HEK293 (cell line): ENCODE data around the gene IQGAP3.

Experiments
- CTCF ChIA-PET: fragments of 350-600 bp; formaldehyde crosslinking; extraction: SDS; loops from one replicate; lab custom pipeline; 2021; ENCODE audit warnings: antibody characterized with exemption; lab: Yijun Ruan, JAX
- POLR2A ChIA-PET: fragments of 300-600 bp; formaldehyde crosslinking; extraction: SDS; loops from one replicate; lab custom pipeline; 2020; ENCODE audit warnings: antibody characterized with exemption, inconsistent platforms; lab: Yijun Ruan, JAX
- H3K27ac ChIP-seq: fragments of 200-500 bp; sonication (Bioruptor generic); 2 replicates; pipeline ENCODE4 v1.5.1; 2014; ENCODE audit warnings: low read depth, low read length, control low read depth, inconsistent platforms; ENCODE audit errors: extremely low read depth
- H3K36me3 ChIP-seq, 2 experiments: fragments of 200-500 bp in 1 of 2; sonication (Bioruptor generic) in 1 of 2; 1 replicate in 1 of 2; 2 replicates in 1 of 2; pipeline ENCODE4 v1.5.1; 2014 to 2017; ENCODE audit warnings: inconsistent platforms in 2 of 2, low read length in 2 of 2; ENCODE audit not compliant: control insufficient read depth in 2 of 2, insufficient read depth in 1 of 2
- H3K4me1 ChIP-seq: fragments of 200-500 bp; sonication (Bioruptor generic); 2 replicates; pipeline ENCODE4 v1.5.1; 2014; ENCODE audit warnings: mild to moderate bottlenecking, low read length, inconsistent platforms; ENCODE audit not compliant: control insufficient read depth, insufficient read depth
- H3K4me3 ChIP-seq: 2 replicates; pipeline ENCODE4 v1.5.1; 2011; ENCODE audit warnings: low read depth, mild to moderate bottlenecking, control low read depth, low read length, moderate library complexity
- H3K9me3 ChIP-seq: fragments of 200-500 bp; sonication (Bioruptor generic); 2 replicates; pipeline ENCODE4 v1.5.1; 2014; ENCODE audit warnings: low read depth, low read length, inconsistent platforms; ENCODE audit not compliant: control insufficient read depth, insufficient read depth
- HOXD13 ChIP-seq: sonication (generic); formaldehyde crosslinking; IDR thresholded peaks from 2 replicates; pipeline ENCODE4 v1.8.0; 2022; ENCODE audit warnings: missing genetic modification reagents, borderline replicate concordance
- SP3 ChIP-seq: fragments of 450-650 bp; formaldehyde crosslinking; IDR thresholded peaks from 2 replicates; pipeline ENCODE4 v1.5.1; 2016; ENCODE audit warnings: missing biosample characterization, missing genetic modification characterization
- TRIM28 ChIP-seq: IDR thresholded peaks from 2 replicates; pipeline ENCODE4 v1.6.1; 2011; ENCODE audit warnings: low read length, control low read depth, borderline replicate concordance
- ZBTB1 ChIP-seq: fragments of 450-650 bp; formaldehyde crosslinking; IDR thresholded peaks from 2 replicates; pipeline ENCODE4 v1.5.1; 2016; ENCODE audit warnings: missing biosample characterization, missing genetic modification characterization
- ZNF10 ChIP-seq: fragments of 450-650 bp; formaldehyde crosslinking; IDR thresholded peaks from 2 replicates; pipeline ENCODE4 v1.5.1; 2017; ENCODE audit warnings: missing biosample characterization, missing genetic modification characterization
- ZNF16 ChIP-seq: fragments of 450-650 bp; formaldehyde crosslinking; IDR thresholded peaks from 2 replicates; pipeline ENCODE4 v1.5.1; 2016; ENCODE audit warnings: low read depth, missing biosample characterization, missing genetic modification characterization
- ZNF202 ChIP-seq: fragments of 450-650 bp; formaldehyde crosslinking; IDR thresholded peaks from 2 replicates; pipeline ENCODE4 v1.5.1; 2016; ENCODE audit warnings: missing biosample characterization, missing genetic modification characterization, borderline replicate concordance
- ZNF585B ChIP-seq: fragments of 450-650 bp; formaldehyde crosslinking; IDR thresholded peaks from 2 replicates; pipeline ENCODE4 v1.5.1; 2016; ENCODE audit warnings: missing biosample characterization, missing genetic modification characterization
- ZNF596 ChIP-seq: fragments of 450-650 bp; IDR thresholded peaks from 2 replicates; pipeline ENCODE4 v1.5.0; 2018; ENCODE audit warnings: missing biosample characterization, mild to moderate bottlenecking, missing genetic modification characterization, moderate library complexity
- ZNF626 ChIP-seq: fragments of 450-650 bp; sonication (Bioruptor Pico); formaldehyde crosslinking; IDR thresholded peaks from 2 replicates; pipeline ENCODE4 v1.5.1; 2018; ENCODE audit warnings: missing biosample characterization, missing genetic modification characterization, inconsistent platforms
- ZNF664 ChIP-seq: fragments of 450-650 bp; formaldehyde crosslinking; IDR thresholded peaks from 2 replicates; pipeline ENCODE4 v1.5.1; 2016; ENCODE audit warnings: missing biosample characterization, missing genetic modification characterization
- ZNF785 ChIP-seq: fragments of 450-650 bp; formaldehyde crosslinking; IDR thresholded peaks from 2 replicates; pipeline ENCODE4 v1.5.1; 2016; ENCODE audit warnings: missing biosample characterization, missing genetic modification characterization
- TF ChIP-seq, protein P1 (sequence below): fragments of 450-650 bp; formaldehyde crosslinking; IDR thresholded peaks from 2 replicates; pipeline ENCODE4 v1.5.1; 2016; ENCODE audit warnings: missing biosample characterization, missing genetic modification characterization
- TF ChIP-seq, protein P2 (sequence below): fragments of 450-650 bp; formaldehyde crosslinking; IDR thresholded peaks from 2 replicates; pipeline ENCODE4 v1.5.1; 2016; ENCODE audit warnings: missing biosample characterization, missing genetic modification characterization, low read depth
- TF ChIP-seq, protein P3 (sequence below): fragments of 450-650 bp; formaldehyde crosslinking; IDR thresholded peaks from 2 replicates; pipeline ENCODE4 v1.5.1; 2016; ENCODE audit warnings: missing biosample characterization, missing genetic modification characterization
- TF ChIP-seq, protein P4 (sequence below): fragments of 450-650 bp; formaldehyde crosslinking; IDR thresholded peaks from 2 replicates; pipeline ENCODE4 v1.5.1; 2016; ENCODE audit warnings: missing biosample characterization, missing genetic modification characterization
- TF ChIP-seq, protein P5 (sequence below): fragments of 450-650 bp; formaldehyde crosslinking; conservative IDR thresholded peaks from 2 replicates; pipeline ENCODE4 v1.5.1; 2016; ENCODE audit warnings: low read depth, missing biosample characterization, missing genetic modification characterization
- TF ChIP-seq, protein P6 (sequence below): fragments of 450-650 bp; formaldehyde crosslinking; IDR thresholded peaks from 2 replicates; pipeline ENCODE4 v1.5.1; 2016; ENCODE audit warnings: missing biosample characterization, missing genetic modification characterization
- TF ChIP-seq, protein P7 (sequence below): fragments of 450-650 bp; formaldehyde crosslinking; IDR thresholded peaks from 2 replicates; pipeline ENCODE4 v1.5.1; 2017; ENCODE audit warnings: missing biosample characterization, missing genetic modification characterization

The IQGAP3 gene

DNA sequence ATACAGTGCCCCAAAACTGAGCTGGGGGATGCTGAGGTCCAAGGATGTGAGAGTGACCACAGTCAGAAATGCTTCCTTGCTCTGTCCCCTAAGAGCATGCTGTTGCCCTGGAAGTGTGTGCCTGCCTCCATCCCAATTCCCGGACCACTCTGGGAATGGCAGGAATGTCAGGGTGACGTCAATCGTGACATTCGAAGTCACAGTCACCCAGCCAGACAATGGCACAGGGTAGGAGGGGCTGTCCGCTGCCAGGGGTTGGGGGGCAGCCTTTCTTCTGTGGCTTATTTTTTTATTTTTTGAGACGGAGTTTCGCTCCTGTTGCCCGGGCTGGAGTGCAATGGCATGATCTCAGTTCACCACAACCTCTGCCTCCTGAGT, 94.1 kb downstream of the IQGAP3 start (continued):
- TF ChIP-seq HOXD13 (CRISPR knock-in tag) (no peak), ZBTB1 (tag by site-specific recombination) (no peak), TRIM28 (no peak), ZNF596 (no peak), ZNF16 (no peak), ZNF585B (tag by site-specific recombination) (no peak), ZNF626 (tag by site-specific recombination) (no peak), ZNF785 (tag by site-specific recombination) (no peak)
- TF ChIP-seq, protein P1, sequence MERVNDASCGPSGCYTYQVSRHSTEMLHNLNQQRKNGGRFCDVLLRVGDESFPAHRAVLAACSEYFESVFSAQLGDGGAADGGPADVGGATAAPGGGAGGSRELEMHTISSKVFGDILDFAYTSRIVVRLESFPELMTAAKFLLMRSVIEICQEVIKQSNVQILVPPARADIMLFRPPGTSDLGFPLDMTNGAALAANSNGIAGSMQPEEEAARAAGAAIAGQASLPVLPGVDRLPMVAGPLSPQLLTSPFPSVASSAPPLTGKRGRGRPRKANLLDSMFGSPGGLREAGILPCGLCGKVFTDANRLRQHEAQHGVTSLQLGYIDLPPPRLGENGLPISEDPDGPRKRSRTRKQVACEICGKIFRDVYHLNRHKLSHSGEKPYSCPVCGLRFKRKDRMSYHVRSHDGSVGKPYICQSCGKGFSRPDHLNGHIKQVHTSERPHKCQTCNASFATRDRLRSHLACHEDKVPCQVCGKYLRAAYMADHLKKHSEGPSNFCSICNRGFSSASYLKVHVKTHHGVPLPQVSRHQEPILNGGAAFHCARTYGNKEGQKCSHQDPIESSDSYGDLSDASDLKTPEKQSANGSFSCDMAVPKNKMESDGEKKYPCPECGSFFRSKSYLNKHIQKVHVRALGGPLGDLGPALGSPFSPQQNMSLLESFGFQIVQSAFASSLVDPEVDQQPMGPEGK (tag by site-specific recombination): no peak
- TF ChIP-seq, protein P2, sequence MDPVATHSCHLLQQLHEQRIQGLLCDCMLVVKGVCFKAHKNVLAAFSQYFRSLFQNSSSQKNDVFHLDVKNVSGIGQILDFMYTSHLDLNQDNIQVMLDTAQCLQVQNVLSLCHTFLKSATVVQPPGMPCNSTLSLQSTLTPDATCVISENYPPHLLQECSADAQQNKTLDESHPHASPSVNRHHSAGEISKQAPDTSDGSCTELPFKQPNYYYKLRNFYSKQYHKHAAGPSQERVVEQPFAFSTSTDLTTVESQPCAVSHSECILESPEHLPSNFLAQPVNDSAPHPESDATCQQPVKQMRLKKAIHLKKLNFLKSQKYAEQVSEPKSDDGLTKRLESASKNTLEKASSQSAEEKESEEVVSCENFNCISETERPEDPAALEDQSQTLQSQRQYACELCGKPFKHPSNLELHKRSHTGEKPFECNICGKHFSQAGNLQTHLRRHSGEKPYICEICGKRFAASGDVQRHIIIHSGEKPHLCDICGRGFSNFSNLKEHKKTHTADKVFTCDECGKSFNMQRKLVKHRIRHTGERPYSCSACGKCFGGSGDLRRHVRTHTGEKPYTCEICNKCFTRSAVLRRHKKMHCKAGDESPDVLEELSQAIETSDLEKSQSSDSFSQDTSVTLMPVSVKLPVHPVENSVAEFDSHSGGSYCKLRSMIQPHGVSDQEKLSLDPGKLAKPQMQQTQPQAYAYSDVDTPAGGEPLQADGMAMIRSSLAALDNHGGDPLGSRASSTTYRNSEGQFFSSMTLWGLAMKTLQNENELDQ (tag by site-specific recombination): no peak
- TF ChIP-seq, protein P3, sequence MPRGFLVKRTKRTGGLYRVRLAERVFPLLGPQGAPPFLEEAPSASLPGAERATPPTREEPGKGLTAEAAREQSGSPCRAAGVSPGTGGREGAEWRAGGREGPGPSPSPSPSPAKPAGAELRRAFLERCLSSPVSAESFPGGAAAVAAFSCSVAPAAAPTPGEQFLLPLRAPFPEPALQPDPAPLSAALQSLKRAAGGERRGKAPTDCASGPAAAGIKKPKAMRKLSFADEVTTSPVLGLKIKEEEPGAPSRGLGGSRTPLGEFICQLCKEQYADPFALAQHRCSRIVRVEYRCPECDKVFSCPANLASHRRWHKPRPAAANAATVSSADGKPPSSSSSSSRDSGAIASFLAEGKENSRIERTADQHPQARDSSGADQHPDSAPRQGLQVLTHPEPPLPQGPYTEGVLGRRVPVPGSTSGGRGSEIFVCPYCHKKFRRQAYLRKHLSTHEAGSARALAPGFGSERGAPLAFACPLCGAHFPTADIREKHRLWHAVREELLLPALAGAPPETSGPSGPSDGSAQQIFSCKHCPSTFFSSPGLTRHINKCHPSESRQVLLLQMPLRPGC (tag by site-specific recombination): no peak

DNA sequence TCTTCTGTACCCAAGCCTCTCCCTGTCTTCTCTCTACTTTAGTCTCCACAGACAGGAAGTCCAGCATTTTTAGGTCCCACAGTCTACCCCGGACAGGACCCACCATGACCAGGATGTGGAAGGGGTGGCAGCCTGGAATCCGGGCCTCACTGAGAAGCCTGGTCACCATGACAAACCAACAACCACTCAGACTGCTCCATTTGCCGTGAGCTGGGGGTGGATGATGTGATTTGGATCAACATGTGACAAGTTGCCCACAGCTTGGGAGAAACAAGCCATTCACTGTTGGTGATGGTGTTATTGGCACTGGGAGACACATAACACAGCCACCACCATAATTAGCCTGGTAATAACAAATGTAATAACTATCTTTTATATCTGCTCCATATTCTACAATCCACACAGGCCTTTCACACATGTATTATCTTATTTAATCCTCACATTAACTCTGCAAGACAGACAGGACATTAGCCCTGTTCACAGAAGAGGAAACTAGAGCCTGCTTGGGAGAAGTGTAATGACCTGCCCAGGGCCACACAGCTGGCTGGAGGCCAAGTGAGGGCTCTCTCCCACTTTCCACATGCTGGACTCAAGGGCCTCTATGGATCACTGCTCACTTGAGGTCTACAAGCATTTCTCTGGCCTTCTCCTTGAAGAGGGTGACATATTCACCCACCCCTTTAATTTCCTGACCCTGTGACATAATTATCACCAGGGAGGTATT, 94.7 kb downstream of the IQGAP3 start:
- peaks cover 3 to 97% of the 10 kb centered on the region in 2 experiments; a peak in 2 of 3 replicates for H3K36me3 ChIP-seq
- ChIA-PET POLR2A (interaction anchor here (0.7 kb wide), 1 partner anchor 24 kb away, joined by 3 read pairs; no protein-coding TSS in a partner anchor), CTCF (no interaction called here)
- H3K4me3 ChIP-seq: no peak overlapping the region
- H3K4me1 ChIP-seq: no peaks in the 10 kb centered on the region
- no peak overlapping the region for H3K27ac ChIP-seq
- H3K9me3 ChIP-seq: no peaks in the 10 kb centered on the region
- TF ChIP-seq, protein P4, sequence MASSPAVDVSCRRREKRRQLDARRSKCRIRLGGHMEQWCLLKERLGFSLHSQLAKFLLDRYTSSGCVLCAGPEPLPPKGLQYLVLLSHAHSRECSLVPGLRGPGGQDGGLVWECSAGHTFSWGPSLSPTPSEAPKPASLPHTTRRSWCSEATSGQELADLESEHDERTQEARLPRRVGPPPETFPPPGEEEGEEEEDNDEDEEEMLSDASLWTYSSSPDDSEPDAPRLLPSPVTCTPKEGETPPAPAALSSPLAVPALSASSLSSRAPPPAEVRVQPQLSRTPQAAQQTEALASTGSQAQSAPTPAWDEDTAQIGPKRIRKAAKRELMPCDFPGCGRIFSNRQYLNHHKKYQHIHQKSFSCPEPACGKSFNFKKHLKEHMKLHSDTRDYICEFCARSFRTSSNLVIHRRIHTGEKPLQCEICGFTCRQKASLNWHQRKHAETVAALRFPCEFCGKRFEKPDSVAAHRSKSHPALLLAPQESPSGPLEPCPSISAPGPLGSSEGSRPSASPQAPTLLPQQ (tag by site-specific recombination): no peak
- TF ChIP-seq ZNF202 (tag by site-specific recombination) (no peak), ZNF664 (tag by site-specific recombination) (0 out of 2 replicates have a peak, but pooled peaks have one; percentile 15), SP3 (no peak), HOXD13 (CRISPR knock-in tag) (no peak), ZNF10 (tag by site-specific recombination) (no peak)
- TF ChIP-seq, protein P5, sequence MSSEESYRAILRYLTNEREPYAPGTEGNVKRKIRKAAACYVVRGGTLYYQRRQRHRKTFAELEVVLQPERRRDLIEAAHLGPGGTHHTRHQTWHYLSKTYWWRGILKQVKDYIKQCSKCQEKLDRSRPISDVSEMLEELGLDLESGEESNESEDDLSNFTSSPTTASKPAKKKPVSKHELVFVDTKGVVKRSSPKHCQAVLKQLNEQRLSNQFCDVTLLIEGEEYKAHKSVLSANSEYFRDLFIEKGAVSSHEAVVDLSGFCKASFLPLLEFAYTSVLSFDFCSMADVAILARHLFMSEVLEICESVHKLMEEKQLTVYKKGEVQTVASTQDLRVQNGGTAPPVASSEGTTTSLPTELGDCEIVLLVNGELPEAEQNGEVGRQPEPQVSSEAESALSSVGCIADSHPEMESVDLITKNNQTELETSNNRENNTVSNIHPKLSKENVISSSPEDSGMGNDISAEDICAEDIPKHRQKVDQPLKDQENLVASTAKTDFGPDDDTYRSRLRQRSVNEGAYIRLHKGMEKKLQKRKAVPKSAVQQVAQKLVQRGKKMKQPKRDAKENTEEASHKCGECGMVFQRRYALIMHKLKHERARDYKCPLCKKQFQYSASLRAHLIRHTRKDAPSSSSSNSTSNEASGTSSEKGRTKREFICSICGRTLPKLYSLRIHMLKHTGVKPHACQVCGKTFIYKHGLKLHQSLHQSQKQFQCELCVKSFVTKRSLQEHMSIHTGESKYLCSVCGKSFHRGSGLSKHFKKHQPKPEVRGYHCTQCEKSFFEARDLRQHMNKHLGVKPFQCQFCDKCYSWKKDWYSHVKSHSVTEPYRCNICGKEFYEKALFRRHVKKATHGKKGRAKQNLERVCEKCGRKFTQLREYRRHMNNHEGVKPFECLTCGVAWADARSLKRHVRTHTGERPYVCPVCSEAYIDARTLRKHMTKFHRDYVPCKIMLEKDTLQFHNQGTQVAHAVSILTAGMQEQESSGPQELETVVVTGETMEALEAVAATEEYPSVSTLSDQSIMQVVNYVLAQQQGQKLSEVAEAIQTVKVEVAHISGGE (tag by site-specific recombination): no peak
- TF ChIP-seq, protein P6, sequence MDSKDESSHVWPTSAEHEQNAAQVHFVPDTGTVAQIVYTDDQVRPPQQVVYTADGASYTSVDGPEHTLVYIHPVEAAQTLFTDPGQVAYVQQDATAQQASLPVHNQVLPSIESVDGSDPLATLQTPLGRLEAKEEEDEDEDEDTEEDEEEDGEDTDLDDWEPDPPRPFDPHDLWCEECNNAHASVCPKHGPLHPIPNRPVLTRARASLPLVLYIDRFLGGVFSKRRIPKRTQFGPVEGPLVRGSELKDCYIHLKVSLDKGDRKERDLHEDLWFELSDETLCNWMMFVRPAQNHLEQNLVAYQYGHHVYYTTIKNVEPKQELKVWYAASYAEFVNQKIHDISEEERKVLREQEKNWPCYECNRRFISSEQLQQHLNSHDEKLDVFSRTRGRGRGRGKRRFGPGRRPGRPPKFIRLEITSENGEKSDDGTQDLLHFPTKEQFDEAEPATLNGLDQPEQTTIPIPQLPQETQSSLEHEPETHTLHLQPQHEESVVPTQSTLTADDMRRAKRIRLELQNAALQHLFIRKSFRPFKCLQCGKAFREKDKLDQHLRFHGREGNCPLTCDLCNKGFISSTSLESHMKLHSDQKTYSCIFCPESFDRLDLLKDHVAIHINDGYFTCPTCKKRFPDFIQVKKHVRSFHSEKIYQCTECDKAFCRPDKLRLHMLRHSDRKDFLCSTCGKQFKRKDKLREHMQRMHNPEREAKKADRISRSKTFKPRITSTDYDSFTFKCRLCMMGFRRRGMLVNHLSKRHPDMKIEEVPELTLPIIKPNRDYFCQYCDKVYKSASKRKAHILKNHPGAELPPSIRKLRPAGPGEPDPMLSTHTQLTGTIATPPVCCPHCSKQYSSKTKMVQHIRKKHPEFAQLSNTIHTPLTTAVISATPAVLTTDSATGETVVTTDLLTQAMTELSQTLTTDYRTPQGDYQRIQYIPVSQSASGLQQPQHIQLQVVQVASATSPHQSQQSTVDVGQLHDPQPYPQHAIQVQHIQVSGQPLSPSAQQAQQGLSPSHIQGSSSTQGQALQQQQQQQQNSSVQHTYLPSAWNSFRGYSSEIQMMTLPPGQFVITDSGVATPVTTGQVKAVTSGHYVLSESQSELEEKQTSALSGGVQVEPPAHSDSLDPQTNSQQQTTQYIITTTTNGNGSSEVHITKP (tag by site-specific recombination): peak; percentile 70; the same call in 1 of the 2 replicates
- TF ChIP-seq, protein P7, sequence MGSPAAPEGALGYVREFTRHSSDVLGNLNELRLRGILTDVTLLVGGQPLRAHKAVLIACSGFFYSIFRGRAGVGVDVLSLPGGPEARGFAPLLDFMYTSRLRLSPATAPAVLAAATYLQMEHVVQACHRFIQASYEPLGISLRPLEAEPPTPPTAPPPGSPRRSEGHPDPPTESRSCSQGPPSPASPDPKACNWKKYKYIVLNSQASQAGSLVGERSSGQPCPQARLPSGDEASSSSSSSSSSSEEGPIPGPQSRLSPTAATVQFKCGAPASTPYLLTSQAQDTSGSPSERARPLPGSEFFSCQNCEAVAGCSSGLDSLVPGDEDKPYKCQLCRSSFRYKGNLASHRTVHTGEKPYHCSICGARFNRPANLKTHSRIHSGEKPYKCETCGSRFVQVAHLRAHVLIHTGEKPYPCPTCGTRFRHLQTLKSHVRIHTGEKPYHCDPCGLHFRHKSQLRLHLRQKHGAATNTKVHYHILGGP (tag by site-specific recombination): no peak
- TF ChIP-seq, all 188 proteins: peak for 2
